Activated CD4-positive, CD25-positive, alpha-beta regulatory T cell treated with anti-CD3 and anti-CD28 coated beads, Interleukin-2, amount 50 U/mL, for 16 hours (primary cell): ENCODE data around the gene VIL1.

ENCODE experiments used
- DNase-seq: peaks from one replicate; pipeline ENCODE4 v3.0.0-alpha.2; 2020; ENCODE audit warnings: low read depth, low spot score

The VIL1 gene

GRCh38 chr2:218418717-218419458 is at the start of gene VIL1:
Gene VIL1 (plus strand): TSS chr2:218419123. CDS start chr2:218423779, 4,656 bp downstream.
- DNase-seq = no peak

GRCh38 chr2:218369330-218369729 is 49.6 kb upstream of the VIL1 start:
- no peak for DNase-seq

- DNase-seq = no peak
Observed at GRCh38 chr2:218370410-218371063, 48.4 kb upstream of the VIL1 start.

- DNase-seq = no peak
Observed at GRCh38 chr2:218371983-218372350, 47.0 kb upstream of the VIL1 start.

GRCh38 chr2:218374795-218375194 is 44.1 kb upstream of the VIL1 start:
- no peak for DNase-seq

- DNase-seq = no peak
Observed at GRCh38 chr2:218375212-218375611, 43.7 kb upstream of the VIL1 start.

GRCh38 chr2:218378053-218378452 is 40.9 kb upstream of the VIL1 start:
- DNase-seq = no peak

- DNase-seq = no peak
Observed at GRCh38 chr2:218381916-218382366, 37.0 kb upstream of the VIL1 start, which contains the start of gene SLC11A1. Gene SLC11A1 (plus strand): TSS chr2:218382273. CDS start chr2:218382369, 96 bp downstream.

- DNase-seq = no peak
Observed at GRCh38 chr2:218382785-218383184, 36.1 kb upstream of the VIL1 start.

- no peak for DNase-seq
Observed at GRCh38 chr2:218383892-218384519, 34.9 kb upstream of the VIL1 start.

- DNase-seq = no peak
Observed at GRCh38 chr2:218384975-218385374, 33.9 kb upstream of the VIL1 start.

GRCh38 chr2:218386505-218387368 is 32.2 kb upstream of the VIL1 start:
- no peak for DNase-seq

GRCh38 chr2:218387369-218388194 is 31.3 kb upstream of the VIL1 start:
- no peak for DNase-seq

- no peak for DNase-seq
Observed at GRCh38 chr2:218389333-218390150, 29.4 kb upstream of the VIL1 start.

- DNase-seq = no peak
Observed at GRCh38 chr2:218391202-218391601, 27.7 kb upstream of the VIL1 start.

- no peak for DNase-seq
Observed at GRCh38 chr2:218392459-218392858, 26.5 kb upstream of the VIL1 start.

GRCh38 chr2:218392891-218393462 is 25.9 kb upstream of the VIL1 start:
- DNase-seq = no peak

GRCh38 chr2:218393750-218394290 is 25.1 kb upstream of the VIL1 start:
- no peak for DNase-seq
